Measurements from ENCODE around the gene B3GAT3.

DNA sequence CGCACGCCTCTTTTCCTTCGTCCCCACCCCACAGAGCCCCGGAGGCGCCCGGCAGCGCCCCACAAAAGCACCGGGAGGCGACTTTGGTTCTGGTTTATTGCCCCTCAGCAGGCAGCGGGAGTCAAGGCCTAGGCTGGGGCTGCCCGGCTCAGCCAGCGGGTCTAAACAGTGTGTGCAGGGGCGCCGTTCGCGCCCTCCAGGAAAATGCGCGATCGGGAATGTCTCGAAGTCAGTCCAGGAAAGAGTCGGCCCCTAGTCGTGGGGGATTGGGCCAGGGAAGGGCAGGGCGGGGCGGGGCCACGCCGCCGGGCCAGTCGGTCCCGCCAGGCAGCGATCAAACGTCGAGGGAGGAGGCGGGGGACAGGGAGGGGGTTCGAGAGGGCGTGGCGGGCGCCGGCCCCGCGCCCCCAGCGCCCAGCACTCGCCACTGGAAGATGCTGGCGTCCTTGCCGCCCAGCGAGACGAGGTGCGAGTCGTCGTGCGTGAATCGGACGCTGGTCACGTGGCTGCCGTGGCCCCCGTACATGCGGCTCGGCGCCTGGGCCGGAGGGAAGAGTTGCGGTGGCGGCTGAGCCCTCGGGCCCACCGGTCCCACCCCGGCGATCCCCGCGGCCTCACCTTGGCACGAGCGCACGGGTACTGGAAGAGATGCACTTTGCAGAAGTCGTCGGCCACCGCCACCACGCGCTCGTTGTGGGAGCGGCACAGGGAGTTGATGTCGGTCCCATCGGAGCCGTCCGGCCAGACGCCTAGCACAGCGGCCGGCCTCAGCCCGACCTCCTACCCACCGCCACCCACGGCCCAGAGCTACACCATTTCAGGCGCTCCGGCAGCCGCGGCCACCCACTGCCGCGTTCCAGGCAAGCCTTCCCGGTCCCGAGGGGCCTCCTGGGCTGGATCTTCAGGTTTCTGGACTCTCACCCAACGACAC is 19.4 kb downstream of the B3GAT3 start:
- TF ChIP-seq, protein P1, sequence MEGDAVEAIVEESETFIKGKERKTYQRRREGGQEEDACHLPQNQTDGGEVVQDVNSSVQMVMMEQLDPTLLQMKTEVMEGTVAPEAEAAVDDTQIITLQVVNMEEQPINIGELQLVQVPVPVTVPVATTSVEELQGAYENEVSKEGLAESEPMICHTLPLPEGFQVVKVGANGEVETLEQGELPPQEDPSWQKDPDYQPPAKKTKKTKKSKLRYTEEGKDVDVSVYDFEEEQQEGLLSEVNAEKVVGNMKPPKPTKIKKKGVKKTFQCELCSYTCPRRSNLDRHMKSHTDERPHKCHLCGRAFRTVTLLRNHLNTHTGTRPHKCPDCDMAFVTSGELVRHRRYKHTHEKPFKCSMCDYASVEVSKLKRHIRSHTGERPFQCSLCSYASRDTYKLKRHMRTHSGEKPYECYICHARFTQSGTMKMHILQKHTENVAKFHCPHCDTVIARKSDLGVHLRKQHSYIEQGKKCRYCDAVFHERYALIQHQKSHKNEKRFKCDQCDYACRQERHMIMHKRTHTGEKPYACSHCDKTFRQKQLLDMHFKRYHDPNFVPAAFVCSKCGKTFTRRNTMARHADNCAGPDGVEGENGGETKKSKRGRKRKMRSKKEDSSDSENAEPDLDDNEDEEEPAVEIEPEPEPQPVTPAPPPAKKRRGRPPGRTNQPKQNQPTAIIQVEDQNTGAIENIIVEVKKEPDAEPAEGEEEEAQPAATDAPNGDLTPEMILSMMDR (conservative IDR thresholded peaks at IDR 0.05; ENCODE audit: low read depth, low read length) = no peak
- TF ChIP-seq EZH2 (IDR thresholded peaks at IDR 0.05; ENCODE audit: low read length, unreplicated experiment) = no peak

Data from PC-3 (cell line).